ENCODE measurements around the gene PPP1R14C. TPM values are rescaled to one million over a fixed set of nuclear protein-coding genes. Genes with fewer than 3 reads are reported as not detected.

Gene PPP1R14C
- total RNA-seq, 1 donor from 2014 or later: not detected

GRCh38 chr6:150138638-150139037 is 4.2 kb upstream of the PPP1R14C start:
- no peak for DNase-seq (ENCODE audit: low read depth, low spot score)

GRCh38 chr6:150139533-150139932 is 3.3 kb upstream of the PPP1R14C start:
- DNase-seq (ENCODE audit: low read depth, low spot score): no peak

GRCh38 chr6:150140236-150140969 is 2.4 kb upstream of the PPP1R14C start:
- DNase-seq (ENCODE audit: low read depth, low spot score): no peak

GRCh38 chr6:150142097-150142669 is 661 bp upstream of the PPP1R14C start:
- DNase-seq (ENCODE audit: low read depth, low spot score): no peak

GRCh38 chr6:150143516-150144293 is 861 bp downstream of the PPP1R14C start:
- DNase-seq (ENCODE audit: low read depth, low spot score): no peak

GRCh38 chr6:150144294-150144868 is 1.5 kb downstream of the PPP1R14C start:
- no peak for DNase-seq (ENCODE audit: low read depth, low spot score)

- no peak for DNase-seq (ENCODE audit: low read depth, low spot score)
These were observed 2.6 kb downstream of the PPP1R14C start for GRCh38 chr6:150145427-150145826.

- DNase-seq (ENCODE audit: low read depth, low spot score): no peak
These were observed 3.0 kb downstream of the PPP1R14C start for GRCh38 chr6:150145830-150146229.

- no peak for DNase-seq (ENCODE audit: low read depth, low spot score)
These were observed 3.6 kb downstream of the PPP1R14C start for GRCh38 chr6:150146436-150146835.

- no peak for DNase-seq (ENCODE audit: low read depth, low spot score)
These were observed 6.3 kb downstream of the PPP1R14C start for GRCh38 chr6:150149146-150149545.

GRCh38 chr6:150150458-150150820 is 7.6 kb downstream of the PPP1R14C start:
- DNase-seq (ENCODE audit: low read depth, low spot score): no peak

GRCh38 chr6:150150821-150151646 is 8.2 kb downstream of the PPP1R14C start:
- no peak for DNase-seq (ENCODE audit: low read depth, low spot score)

GRCh38 chr6:150152891-150153876 is 10.3 kb downstream of the PPP1R14C start:
- no peak for DNase-seq (ENCODE audit: low read depth, low spot score)

- DNase-seq (ENCODE audit: low read depth, low spot score): no peak
These were observed 11.2 kb downstream of the PPP1R14C start for GRCh38 chr6:150153905-150154492.

- no peak for DNase-seq (ENCODE audit: low read depth, low spot score)
These were observed 13.6 kb downstream of the PPP1R14C start for GRCh38 chr6:150156460-150156859.

- DNase-seq (ENCODE audit: low read depth, low spot score): no peak
These were observed 14.2 kb downstream of the PPP1R14C start for GRCh38 chr6:150157081-150157480.

- no peak for DNase-seq (ENCODE audit: low read depth, low spot score)
These were observed 16.9 kb downstream of the PPP1R14C start for GRCh38 chr6:150159757-150160156.

GRCh38 chr6:150163970-150164369 is 21.1 kb downstream of the PPP1R14C start:
- DNase-seq (ENCODE audit: low read depth, low spot score): no peak

GRCh38 chr6:150165020-150165702 is 22.3 kb downstream of the PPP1R14C start:
- DNase-seq (ENCODE audit: low read depth, low spot score): no peak
